Right lobe of liver (tissue), 6 donors: Measurements from ENCODE around the gene SLC26A11. TPM values are rescaled to one million over a fixed set of nuclear protein-coding genes. Genes with fewer than 3 reads are reported as not detected.

ENCODE experiments used
- ATAC-seq, 4 donors: fragments of 200-7000 bp; cut with Tn5 transposase; one replicate each; pipeline ENCODE4 v1.9.1; 2020; ENCODE audit warnings: mild to moderate bottlenecking in 4 of 4, moderate library complexity in 4 of 4
- DNase-seq, 3 donors: peaks; one replicate each; pipeline ENCODE4 v3.0.0-alpha.2; 2020
- H3K27ac ChIP-seq, 3 donors: fragments of 200-600 bp; one replicate each; pipeline ENCODE4 v1.8.0; 2022
- H3K27me3 ChIP-seq, 2 donors: fragments of 200-600 bp; one replicate each; pipeline ENCODE4 v1.8.0; 2022
- H3K36me3 ChIP-seq, 4 donors: fragments of 200-600 bp; sonication (generic) in 1 of 4; one replicate each; pipeline versions ENCODE4 v1.5.1 to v1.8.0; 2017 to 2022; ENCODE audit warnings: control low read depth in 1 of 4
- H3K4me1 ChIP-seq, 4 donors: fragments of 200-600 bp; sonication (generic) in 1 of 4; one replicate each; pipeline versions ENCODE4 v1.5.1 to v1.8.0; 2017 to 2022; ENCODE audit warnings: control low read depth in 1 of 4
- H3K4me3 ChIP-seq, 3 donors: fragments of 200-600 bp; one replicate each; pipeline ENCODE4 v1.8.0; 2022
- H3K9me3 ChIP-seq, 4 donors: fragments of 200-600 bp; sonication (generic) in 1 of 4; one replicate each; pipeline versions ENCODE4 v1.5.1 to v1.8.0; 2017 to 2022; ENCODE audit warnings: control low read depth in 1 of 4
- POLR2A ChIP-seq: fragments of 450-650 bp; IDR thresholded peaks from one replicate; pipeline ENCODE4 v1.6.1; 2017; ENCODE audit warnings: antibody characterized with exemption, mild to moderate bottlenecking
- WGBS: methylation state at CpG from one replicate; pipeline ENCODE4 v1.1.6; 2018; ENCODE audit warnings: low coverage, low lambda C conversion rate; ENCODE audit not compliant: insufficient coverage; ENCODE audit errors: missing lambda C conversion rate; 5-methylcytosine and 5-hydroxymethylcytosine counted together
- intact Hi-C, 2 donors: fragments of 100-400 bp; cut with DNase I; formaldehyde crosslinking; loops; one replicate each; pipeline versions ENCODE4 v1.11.2 to v1.14.1; 2022
- total RNA-seq, 6 experiments: library from RNA; depleted of rRNA in 2 of 6; stranded (reverse); fragments of >200 nt in 2 of 6; fragmentation: NEBNext Ultra II Directional in 3 of 6; extraction: Animal tissue kit (Norgen Biotek cat#: 25700) in 3 of 6; gene quantifications; one replicate each; pipeline versions ENCODE4 v1.1.0 to v1.2.4, GENCODE V29; 2016 to 2023
- TF ChIP-seq, protein P1 (sequence below), 4 donors: fragments of 200-600 bp in 3 of 4; fragments of 450-650 bp in 1 of 4; IDR thresholded peaks; one replicate each; pipeline versions ENCODE4 v1.5.1 to v1.8.0; 2016 to 2022; ENCODE audit warnings: antibody characterized with exemption in 4 of 4, mild to moderate bottlenecking in 2 of 4
- donor health status: DM: no; HTN: yes; CAD: no.
- donor health status: DM: no; HTN: no; CAD: no.
- donor health status: DM: no; HTN: no; CAD: no.
- donor health status: DM: no; HTN: yes; CAD: no.
- donor health status: DM: no; HTN: yes; CAD: no.

SLC26A11 gene
- total RNA-seq, 6 experiments from 2014 or later = 5.8 to 9.8 (median 6.5) TPM

DNA sequence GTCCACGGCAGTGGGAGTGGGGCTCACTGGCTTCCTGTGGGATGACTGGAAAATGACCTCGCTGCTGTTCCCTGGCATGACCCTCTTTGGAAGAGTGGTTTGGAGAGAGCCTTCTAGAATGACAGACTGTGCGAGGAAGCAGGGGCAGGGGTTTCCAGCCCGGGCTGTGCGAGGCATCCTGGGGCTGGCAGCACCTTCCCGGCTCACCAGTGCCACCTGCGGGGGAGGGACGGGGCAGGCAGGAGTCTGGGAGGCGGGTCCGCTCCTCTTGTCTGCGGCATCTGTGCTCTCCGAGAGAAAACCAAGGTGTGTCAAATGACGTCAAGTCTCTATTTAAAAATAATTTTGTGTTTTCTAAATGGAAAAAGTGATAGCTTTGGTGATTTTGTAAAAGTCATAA lies 32.6 kb downstream of the SLC26A11 start:
- no peaks in the 10 kb centered on the region for H3K36me3 ChIP-seq
- H3K4me3 ChIP-seq = no peak overlapping the region
- no peak overlapping the region for H3K27ac ChIP-seq
- peaks cover 0 to 8% (median 0%) of the 10 kb centered on the region in 4 donors for H3K4me1 ChIP-seq
- peak; percentile 74 to 87 (median 76) for ATAC-seq
- intact Hi-C loops = loop anchor here in 1 of 2 donors (10.0 kb wide), 1 partner anchor 168 kb away; no protein-coding TSS in a partner anchor
- TF ChIP-seq POLR2A = no peak
- TF ChIP-seq, protein P1, sequence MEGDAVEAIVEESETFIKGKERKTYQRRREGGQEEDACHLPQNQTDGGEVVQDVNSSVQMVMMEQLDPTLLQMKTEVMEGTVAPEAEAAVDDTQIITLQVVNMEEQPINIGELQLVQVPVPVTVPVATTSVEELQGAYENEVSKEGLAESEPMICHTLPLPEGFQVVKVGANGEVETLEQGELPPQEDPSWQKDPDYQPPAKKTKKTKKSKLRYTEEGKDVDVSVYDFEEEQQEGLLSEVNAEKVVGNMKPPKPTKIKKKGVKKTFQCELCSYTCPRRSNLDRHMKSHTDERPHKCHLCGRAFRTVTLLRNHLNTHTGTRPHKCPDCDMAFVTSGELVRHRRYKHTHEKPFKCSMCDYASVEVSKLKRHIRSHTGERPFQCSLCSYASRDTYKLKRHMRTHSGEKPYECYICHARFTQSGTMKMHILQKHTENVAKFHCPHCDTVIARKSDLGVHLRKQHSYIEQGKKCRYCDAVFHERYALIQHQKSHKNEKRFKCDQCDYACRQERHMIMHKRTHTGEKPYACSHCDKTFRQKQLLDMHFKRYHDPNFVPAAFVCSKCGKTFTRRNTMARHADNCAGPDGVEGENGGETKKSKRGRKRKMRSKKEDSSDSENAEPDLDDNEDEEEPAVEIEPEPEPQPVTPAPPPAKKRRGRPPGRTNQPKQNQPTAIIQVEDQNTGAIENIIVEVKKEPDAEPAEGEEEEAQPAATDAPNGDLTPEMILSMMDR (IDR thresholded peaks at IDR 0.05) = peak; percentile 53 to 61 (median 56)
- no peaks in the 10 kb centered on the region for H3K27me3 ChIP-seq
- DNase-seq = peak; percentile 69 to 75 (median 69)
- 57% methylated on average over 11 of the region's 13 CpGs for WGBS
- H3K9me3 ChIP-seq = no peaks in the 10 kb centered on the region

DNA sequence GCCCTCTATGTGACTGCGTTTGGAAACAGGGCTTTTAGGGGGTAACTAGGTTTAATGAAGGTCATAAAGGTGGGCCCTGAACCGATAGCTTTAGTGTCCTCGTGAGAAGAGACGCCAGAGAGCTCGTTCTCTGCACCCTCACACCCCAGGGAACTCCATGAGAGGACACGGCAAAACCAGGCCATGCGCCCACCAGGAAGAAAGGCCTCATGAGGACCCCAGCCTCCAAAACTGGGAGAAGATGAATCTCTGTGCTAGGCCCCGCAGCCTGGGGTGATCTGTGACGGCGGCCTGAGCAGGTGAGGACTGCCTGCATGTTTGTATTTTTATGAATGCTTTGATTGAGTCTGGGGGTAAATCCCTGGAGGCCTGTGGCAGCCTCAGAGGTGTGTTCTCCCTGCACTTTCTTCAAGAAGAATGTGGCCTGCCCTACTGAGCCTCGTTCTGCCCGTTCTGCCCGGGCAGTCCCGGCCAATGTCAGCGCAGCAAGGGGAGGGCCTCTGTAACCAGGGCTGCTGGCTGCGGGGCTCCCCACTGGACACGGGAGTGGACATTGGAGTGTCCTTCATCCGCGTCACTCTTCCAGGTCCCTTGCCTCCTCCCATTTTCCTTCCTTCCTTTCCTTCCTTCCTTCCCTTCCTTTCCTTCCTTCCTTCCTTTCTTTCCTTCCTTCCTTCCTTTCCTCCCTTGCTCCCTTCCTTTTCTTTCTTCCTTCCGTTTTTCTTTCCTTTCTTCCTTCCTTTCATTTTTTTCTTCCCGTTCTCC lies 33.6 kb downstream of the SLC26A11 start:
- DNase-seq (no peak), ATAC-seq (peak in 1 of 4 donors; percentile 11)
- Histone ChIP-seq H3K4me1 (peaks cover 0 to 8% (median 0%) of the 10 kb centered on the region in 4 donors), H3K4me3 (no peak overlapping the region), H3K9me3 (no peaks in the 10 kb centered on the region), H3K36me3 (no peaks in the 10 kb centered on the region), H3K27ac (peak overlapping the region in 1 of 3 donors; percentile 46), H3K27me3 (no peaks in the 10 kb centered on the region)
- WGBS = 72% methylated on average over 5 of the region's 21 CpGs
- TF ChIP-seq, protein P1 (IDR thresholded peaks at IDR 0.05) = no peak
- no peak for TF ChIP-seq POLR2A
- intact Hi-C loops = loop anchor here in 1 of 2 donors (10.0 kb wide), 1 partner anchor 169 kb away; no protein-coding TSS in a partner anchor

DNA sequence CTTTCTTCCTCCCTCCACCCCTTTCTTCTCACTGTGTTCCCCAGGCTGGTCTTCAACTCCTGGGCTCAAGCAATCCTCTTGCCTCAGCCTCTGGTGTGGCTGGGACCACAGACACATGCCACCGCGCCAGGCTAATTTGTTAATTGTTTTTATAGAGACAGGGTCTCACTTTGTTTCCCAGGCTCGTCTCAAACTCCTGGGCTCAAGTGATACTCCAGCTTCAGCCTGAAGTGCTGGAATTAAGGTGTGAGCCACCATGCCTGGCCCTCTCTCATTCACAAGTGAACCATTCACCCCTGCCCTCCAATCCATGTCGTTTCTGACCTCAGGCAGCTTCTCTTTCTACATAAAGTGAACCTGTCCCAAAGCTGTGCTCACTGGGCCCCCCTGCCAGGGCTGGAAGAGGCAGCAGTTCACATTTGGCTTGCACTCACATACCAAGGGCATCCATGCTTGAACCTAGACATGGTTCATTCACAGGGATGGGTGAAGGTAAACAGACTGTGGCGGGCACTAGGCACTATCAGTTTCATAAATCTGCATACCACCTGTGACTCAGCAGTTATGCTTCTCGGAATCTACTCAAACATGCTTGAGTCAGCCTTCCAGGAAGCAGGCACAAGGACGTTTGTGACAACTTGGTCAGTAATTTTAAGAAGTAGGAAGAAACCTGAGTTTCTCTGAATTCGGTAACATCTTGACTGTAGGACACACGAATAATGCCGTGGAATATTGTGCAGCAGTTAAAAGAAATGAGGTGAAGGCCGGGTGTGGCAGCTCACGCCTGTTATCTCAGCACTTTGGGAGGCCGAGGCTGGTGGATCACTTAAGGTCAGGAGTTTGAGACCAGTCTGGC lies 34.4 kb downstream of the SLC26A11 start:
- WGBS = 48% methylated on average over 13 of the region's 13 CpGs
- ATAC-seq (peak; percentile 53 to 76 (median 66)), DNase-seq (no peak)
- intact Hi-C loops = loop anchor here in 1 of 2 donors (10.0 kb wide), 1 partner anchor 170 kb away; no protein-coding TSS in a partner anchor
- H3K27ac ChIP-seq = peak overlapping the region in 1 of 3 donors; percentile 46
- H3K27me3 ChIP-seq = no peaks in the 10 kb centered on the region
- H3K9me3 ChIP-seq = no peaks in the 10 kb centered on the region
- TF ChIP-seq, protein P1 (IDR thresholded peaks at IDR 0.05) = no peak
- no peak for TF ChIP-seq POLR2A
- no peaks in the 10 kb centered on the region for H3K36me3 ChIP-seq
- H3K4me3 ChIP-seq = no peak overlapping the region
- peaks cover 0 to 8% (median 0%) of the 10 kb centered on the region in 4 donors for H3K4me1 ChIP-seq

DNA sequence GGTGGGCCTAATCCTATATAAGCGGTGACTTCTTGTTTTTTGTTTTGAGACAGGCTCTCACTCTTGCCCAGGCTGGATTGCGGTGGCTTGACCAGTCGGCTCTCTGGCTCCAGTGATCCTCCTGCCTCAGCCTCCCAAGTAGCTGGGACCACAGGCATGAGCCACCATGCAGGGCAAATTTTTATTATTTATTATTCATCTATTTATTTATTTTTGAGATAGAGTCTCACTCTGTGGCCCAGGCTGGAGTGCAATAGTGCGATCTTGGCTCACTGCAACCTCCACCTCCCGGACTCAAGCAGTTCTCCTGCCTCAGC lies 35.8 kb downstream of the SLC26A11 start:
- Histone ChIP-seq H3K4me3 (no peak overlapping the region), H3K36me3 (no peaks in the 10 kb centered on the region), H3K27me3 (no peaks in the 10 kb centered on the region), H3K27ac (no peak overlapping the region), H3K9me3 (no peaks in the 10 kb centered on the region), H3K4me1 (peaks cover 0 to 8% (median 0%) of the 10 kb centered on the region in 4 donors)
- intact Hi-C loops = loop anchor here in 1 of 2 donors (10.0 kb wide), 1 partner anchor 171 kb away; no protein-coding TSS in a partner anchor
- 94% methylated on average over 3 of the region's 5 CpGs for WGBS
- DNase-seq (no peak), ATAC-seq (no peak)
- TF ChIP-seq POLR2A = no peak
- TF ChIP-seq, protein P1 (IDR thresholded peaks at IDR 0.05) = no peak
